ENCODE measurements around the gene CCDC90B.

Gene CCDC90B

DNA sequence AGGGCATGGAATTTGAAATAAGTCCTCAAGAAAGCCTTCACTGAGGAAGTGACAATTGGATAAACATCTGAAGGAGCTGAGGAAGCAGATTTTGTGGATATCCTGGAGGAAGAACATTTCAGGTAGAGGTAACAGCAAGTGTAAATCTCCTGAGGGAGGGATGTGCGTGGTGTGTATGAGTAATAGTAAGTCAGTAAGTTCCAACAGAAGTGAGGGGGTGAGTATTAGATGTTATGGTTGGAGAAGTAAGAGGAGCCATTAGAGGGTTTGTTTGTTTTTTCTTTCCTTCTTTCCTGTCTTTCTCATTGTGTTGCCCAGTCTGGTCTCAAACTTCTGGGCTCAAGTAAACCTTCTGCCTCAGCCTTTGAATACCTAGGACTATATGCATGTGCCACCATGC is 63.7 kb downstream of the CCDC90B start:
- FAIRE-seq, result no peak

DNA sequence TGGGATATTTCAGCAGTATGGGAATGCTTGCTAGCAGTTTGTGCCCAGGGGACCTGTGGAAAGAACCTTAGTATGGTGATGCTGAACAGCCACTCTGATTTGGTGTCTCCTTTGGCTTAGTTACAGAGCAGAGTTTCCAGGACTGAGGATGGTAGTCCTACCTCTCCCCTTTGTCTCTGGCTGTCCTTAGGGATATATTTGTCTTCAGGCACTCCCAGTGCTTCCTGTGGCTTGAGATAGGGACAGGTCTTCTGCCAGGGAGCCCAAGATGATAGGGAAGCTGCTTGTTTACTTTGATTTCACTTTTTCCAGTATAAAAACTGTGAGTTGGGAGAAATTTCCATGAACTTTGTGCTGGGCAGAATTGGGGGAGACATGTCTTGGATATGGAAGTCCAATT is 64.5 kb downstream of the CCDC90B start:
- no peak for FAIRE-seq

DNA sequence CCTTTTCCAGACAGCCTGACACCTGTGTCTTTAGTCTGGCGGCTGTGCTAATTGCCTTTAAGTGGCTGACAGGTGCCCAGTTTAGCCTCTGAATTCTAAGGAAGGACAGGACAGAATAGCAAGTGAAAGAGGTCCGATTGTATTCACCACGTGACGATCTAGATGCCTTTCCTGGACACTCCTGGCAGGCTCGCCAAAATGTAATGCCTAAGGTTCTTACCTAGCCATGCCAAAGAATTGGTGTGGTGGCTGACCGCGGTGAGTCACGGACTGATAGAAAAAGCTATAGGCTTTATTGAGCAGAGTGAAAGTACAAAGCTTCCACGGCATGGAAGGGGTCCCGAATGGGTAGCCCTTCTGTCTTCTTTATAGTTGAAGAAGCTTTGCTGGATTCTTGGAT is 65.9 kb downstream of the CCDC90B start:
- FAIRE-seq, result no peak

DNA sequence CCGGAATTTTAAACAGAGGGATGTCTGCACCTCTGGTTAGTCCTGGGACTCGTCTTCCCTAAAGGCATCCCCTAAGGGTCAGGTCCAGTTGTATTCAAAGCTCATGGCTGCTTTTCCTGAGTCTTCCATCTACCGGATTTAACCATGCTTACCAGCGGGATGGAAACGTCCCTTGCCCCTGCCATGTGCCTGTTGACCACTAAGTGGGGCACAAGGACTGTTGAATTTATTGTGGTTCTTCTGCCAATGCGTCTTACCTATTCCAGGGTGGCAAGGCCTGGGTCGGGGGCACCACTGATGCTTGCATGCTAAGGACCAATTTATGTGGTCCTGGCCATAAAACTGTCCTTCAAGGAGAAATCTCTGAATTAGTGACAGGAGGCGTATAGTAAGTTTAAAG is 67.1 kb downstream of the CCDC90B start:
- FAIRE-seq, result no peak

Measured in endometrium (tissue), 2 donors.